Measurements from ENCODE around the gene SOX12.

SOX12 gene

GRCh38 chr20:326645-327185 is 1.4 kb downstream of the SOX12 start:
- H3K9me3 ChIP-seq, result no peaks in the 10 kb centered on the region
- peaks cover 6% of the 10 kb centered on the region for H3K4me1 ChIP-seq
- peaks cover 8% of the 10 kb centered on the region; the same call in 1 of the 2 replicates for H3K36me3 ChIP-seq
- peak overlapping the region; percentile 85 for H3K4me3 ChIP-seq (ENCODE audit: low read depth, low read length)
- TF ChIP-seq CTCF (IDR thresholded peaks at IDR 0.05; ENCODE audit: low read depth, low read length), result no peak
- no peaks in the 10 kb centered on the region for H3K27me3 ChIP-seq
- peak; percentile 20 for DNase-seq

DNA sequence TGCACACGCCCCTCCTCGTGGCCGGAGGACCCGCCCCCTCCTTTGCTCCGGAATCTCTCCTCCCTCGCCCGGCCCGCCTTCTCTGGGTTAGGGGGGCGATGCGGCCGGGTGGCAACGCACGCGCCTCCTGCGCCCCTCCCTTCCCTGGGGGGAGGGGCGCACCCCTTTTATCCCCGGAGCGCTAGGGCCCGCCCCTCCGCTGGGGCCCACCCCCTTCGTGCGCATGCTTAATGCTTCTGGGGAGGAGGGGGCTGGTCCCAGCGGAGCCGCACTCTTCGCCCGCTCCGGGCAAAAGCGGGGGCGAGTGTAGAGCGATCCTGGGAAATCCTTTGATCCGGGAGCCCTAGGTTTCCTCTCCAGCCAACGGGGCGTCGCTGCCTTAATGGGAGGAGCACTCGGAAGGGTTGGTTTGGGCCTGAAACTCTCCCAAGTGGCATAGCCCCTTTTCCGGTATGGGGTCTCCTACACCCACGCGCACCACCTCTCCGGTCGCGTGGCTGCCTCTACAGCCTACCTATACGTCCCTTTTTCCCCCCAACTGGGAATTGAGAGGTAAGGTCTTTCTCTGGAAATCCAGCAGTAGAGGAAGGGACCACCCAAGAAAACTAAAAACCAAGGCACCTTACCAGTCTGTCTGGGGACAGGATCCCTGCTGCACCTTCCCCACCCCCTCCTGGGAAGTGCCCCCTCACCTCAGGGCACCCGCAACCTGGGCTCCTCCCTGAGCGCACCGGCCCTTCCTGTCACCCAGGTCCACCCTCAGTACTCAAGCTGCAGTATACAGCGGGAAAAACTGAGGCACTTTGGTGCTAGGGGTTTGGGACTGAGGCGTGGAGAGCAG is 2.1 kb downstream of the SOX12 start:
- DNase-seq, result peak; percentile 89
- Histone ChIP-seq H3K9me3 (no peaks in the 10 kb centered on the region), H3K4me3 (ENCODE audit: low read depth, low read length) (peak overlapping the region; percentile 85), H3K4me1 (peaks cover 6% of the 10 kb centered on the region), H3K27me3 (no peaks in the 10 kb centered on the region), H3K36me3 (peaks cover 8% of the 10 kb centered on the region; the same call in 1 of the 2 replicates)
- no peak for TF ChIP-seq CTCF (IDR thresholded peaks at IDR 0.05; ENCODE audit: low read depth, low read length)

- H3K4me1 ChIP-seq, result peaks cover 6% of the 10 kb centered on the region
- DNase-seq, result no peak
These were observed 2.9 kb downstream of the SOX12 start for GRCh38 chr20:328027-328974.

DNA sequence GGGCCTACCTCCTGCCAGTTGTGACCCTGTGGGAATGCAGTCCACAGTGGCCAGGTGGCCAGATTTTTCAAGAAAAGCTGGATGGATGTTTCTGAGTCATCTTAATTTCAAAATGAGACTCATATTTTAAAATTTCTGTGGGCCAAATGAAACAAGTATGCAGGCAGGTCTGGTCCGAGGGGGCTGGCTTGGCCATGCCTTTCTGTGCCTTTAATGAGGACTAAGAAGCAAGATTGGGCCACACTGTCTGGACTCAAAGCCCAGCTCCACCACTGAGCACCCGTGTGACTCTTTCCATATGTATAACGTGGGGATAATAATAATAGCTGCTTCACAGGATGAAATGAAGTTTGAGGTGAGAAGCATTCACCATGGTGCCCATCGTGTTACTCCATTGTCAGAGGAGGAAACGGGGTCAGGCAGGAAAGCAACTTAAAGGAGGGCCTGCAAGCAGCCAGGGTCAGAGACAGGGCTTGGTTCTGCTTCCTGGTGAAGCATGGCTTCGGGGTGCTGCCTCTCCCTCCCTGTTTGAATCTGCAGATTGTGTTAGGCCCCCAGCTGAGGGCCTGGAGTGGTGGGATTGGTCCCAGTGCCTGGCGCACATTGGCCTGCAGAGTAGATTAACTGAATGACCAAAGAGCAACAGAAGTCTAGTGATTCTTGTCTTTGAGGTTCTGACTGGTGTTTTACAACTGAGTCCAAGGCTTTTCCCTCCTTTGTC is 3.8 kb downstream of the SOX12 start:
- H3K4me3 ChIP-seq (ENCODE audit: low read depth, low read length), result peak overlapping the region; percentile 85
- TF ChIP-seq CTCF (IDR thresholded peaks at IDR 0.05; ENCODE audit: low read depth, low read length), result no peak
- H3K27me3 ChIP-seq, result no peaks in the 10 kb centered on the region
- DNase-seq, result no peak
- no peaks in the 10 kb centered on the region for H3K9me3 ChIP-seq
- peaks cover 3% of the 10 kb centered on the region for H3K4me1 ChIP-seq
- peaks cover 8% of the 10 kb centered on the region; the same call in 1 of the 2 replicates for H3K36me3 ChIP-seq

More at GRCh38 chr20:328027-328974, 2.9 kb downstream of the SOX12 start:
- no peak for TF ChIP-seq CTCF (IDR thresholded peaks at IDR 0.05; ENCODE audit: low read depth, low read length)
- Histone ChIP-seq H3K9me3 (no peaks in the 10 kb centered on the region), H3K36me3 (peaks cover 8% of the 10 kb centered on the region; the same call in 1 of the 2 replicates), H3K27me3 (no peaks in the 10 kb centered on the region), H3K4me3 (ENCODE audit: low read depth, low read length) (peak overlapping the region; percentile 85)

GRCh38 chr20:329851-330232 is 4.5 kb downstream of the SOX12 start:
- TF ChIP-seq CTCF (IDR thresholded peaks at IDR 0.05; ENCODE audit: low read depth, low read length), result no peak
- Histone ChIP-seq H3K9me3 (no peaks in the 10 kb centered on the region), H3K4me3 (ENCODE audit: low read depth, low read length) (no peak overlapping the region), H3K36me3 (peaks cover 8% of the 10 kb centered on the region; the same call in 1 of the 2 replicates), H3K4me1 (peaks cover 3% of the 10 kb centered on the region), H3K27me3 (no peaks in the 10 kb centered on the region)
- DNase-seq, result no peak
